ENCODE results near the gene GMIP. TPM values are rescaled to one million over a fixed set of nuclear protein-coding genes. Genes with fewer than 3 reads are reported as not detected.
"Not testable (repeated sequence)": the region's sequence is repeated elsewhere in the genome, so short reads cannot be mapped to it uniquely, and the experiment has no call there.

The GMIP gene
- total and polyA plus RNA-seq, 2 donors (not counting 3 experiments of a cell fraction or from before 2014, with no cell fraction given) = 7.8 to 19.8 TPM

DNA sequence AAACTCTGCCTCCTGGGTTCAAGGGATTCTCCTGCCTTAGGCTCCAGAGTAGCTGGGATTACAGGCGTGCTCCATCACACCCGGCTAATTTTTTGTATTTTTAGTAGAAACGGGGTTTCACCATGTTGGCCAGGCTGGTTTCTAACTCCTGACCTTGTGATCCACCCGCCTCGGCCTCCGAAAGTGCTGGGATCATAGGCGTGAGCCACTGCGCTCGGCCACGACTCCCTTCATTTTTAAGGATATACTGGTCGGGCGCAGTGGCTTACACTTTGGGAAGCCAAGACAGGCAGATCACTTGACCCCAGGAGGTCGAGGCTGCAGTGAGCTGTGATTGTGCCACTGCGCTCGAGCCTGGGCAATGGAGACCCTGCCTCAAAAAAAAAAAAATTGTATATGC, 42.7 kb upstream of the GMIP start:
- FAIRE-seq; dilution Hi-C loops (cut with MboI; ENCODE audit: extremely low pct_ligation_motif_present, low sequenced_read_pairs); H3K9me3 ChIP-seq (replicated peaks; ENCODE audit: control insufficient read depth, insufficient read depth, low read length): not testable (repeated sequence)

DNA sequence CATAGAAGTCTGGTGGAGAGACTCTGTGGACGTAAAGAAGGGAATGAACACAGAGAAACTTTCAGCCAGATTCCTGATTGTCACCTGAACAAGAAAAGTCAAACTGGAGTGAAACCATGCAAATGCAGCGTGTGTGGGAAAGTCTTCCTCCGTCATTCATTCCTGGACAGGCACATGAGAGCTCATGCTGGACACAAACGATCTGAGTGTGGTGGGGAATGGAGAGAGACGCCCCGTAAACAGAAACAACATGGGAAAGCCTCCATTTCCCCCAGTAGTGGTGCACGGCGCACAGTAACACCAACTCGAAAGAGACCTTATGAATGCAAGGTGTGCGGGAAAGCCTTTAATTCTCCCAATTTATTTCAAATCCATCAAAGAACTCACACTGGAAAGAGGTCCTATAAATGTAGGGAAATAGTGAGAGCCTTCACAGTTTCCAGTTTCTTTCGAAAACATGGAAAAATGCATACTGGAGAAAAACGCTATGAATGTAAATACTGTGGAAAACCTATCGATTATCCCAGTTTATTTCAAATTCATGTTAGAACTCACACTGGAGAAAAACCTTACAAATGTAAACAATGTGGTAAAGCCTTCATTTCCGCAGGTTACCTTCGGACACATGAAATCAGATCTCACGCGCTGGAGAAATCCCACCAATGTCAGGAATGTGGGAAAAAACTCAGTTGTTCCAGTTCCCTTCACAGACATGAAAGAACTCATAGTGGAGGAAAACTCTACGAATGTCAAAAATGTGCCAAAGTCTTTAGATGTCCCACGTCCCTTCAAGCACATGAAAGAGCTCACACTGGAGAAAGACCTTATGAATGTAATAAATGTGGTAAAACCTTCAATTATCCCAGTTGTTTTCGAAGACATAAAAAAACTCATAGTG, 36.0 kb upstream of the GMIP start:
- Histone ChIP-seq H3K36me3 (ENCODE audit: control insufficient read depth in 2 of 2, extremely low read depth in 1 of 2, insufficient read depth in 2 of 2, low read length in 2 of 2) (peaks cover 8 to 23% of the 10 kb centered on the region in 2 experiments), H3K27me3 (ENCODE audit: control insufficient read depth in 2 of 2, insufficient read depth in 2 of 2, low read length in 2 of 2) (no peaks in the 10 kb centered on the region), H3K79me2 (ENCODE audit: control insufficient read depth, insufficient read depth, low read length) (no peaks in the 10 kb centered on the region), H4K20me1 (replicated peaks; ENCODE audit: control insufficient read depth, extremely low read depth, insufficient read depth, low read length) (no peaks in the 10 kb centered on the region), H3K4me2 (ENCODE audit: insufficient read depth, low read length) (no peak overlapping the region), H3K9ac (replicated peaks; ENCODE audit: extremely low read depth, insufficient read depth, low read length) (no peak overlapping the region), H3K4me1 (ENCODE audit: control insufficient read depth, extremely low read depth, insufficient read depth, low read length) (no peaks in the 10 kb centered on the region), H2AFZ (ENCODE audit: low read depth, low read length) (no peak overlapping the region), H3K9me1 (replicated peaks; ENCODE audit: control insufficient read depth, extremely low read depth, insufficient read depth, low read length) (no peaks in the 10 kb centered on the region), H3K9me3 (replicated peaks; ENCODE audit: control insufficient read depth, insufficient read depth, low read length) (peaks cover 12% of the 10 kb centered on the region), H3K4me3 (replicated peaks in 1 of 3; ENCODE audit: insufficient read depth in 1 of 3, low read depth in 1 of 3, low read length in 3 of 3) (no peak overlapping the region), H3K27ac (ENCODE audit: insufficient read depth, low read depth, low read length) (no peak overlapping the region)
- no peak for FAIRE-seq
- CTCF ChIA-PET = no interaction called here
- no peak for DNase-seq (ENCODE audit: low read depth, low spot score)
- dilution Hi-C loops (cut with MboI; ENCODE audit: extremely low pct_ligation_motif_present, low sequenced_read_pairs) = no loop called here
- no TSS peak for BruUV-seq (replicated peaks)
- TF ChIP-seq POLR2AphosphoS5 (IDR thresholded peaks at IDR 0.05; ENCODE audit: insufficient read depth, low read depth, low read length) (no peak), EZH2 (IDR thresholded peaks at IDR 0.05; ENCODE audit: borderline replicate concordance, low read depth, low read length, severe bottlenecking) (no peak), GATA2 (IDR thresholded peaks at IDR 0.05; ENCODE audit: insufficient read depth, insufficient read length, low read depth, low read length) (no peak), FOS (IDR thresholded peaks at IDR 0.05; ENCODE audit: borderline replicate concordance, insufficient read depth, low read length) (no peak), MYC (IDR thresholded peaks at IDR 0.05; ENCODE audit: low read depth, low read length) (no peak), JUN (IDR thresholded peaks at IDR 0.05; ENCODE audit: borderline replicate concordance, insufficient read depth, insufficient read length, low read depth) (no peak), POLR2A (IDR thresholded peaks at IDR 0.05; ENCODE audit: low read depth, low read length) (no peak)
- TF ChIP-seq, protein P1, sequence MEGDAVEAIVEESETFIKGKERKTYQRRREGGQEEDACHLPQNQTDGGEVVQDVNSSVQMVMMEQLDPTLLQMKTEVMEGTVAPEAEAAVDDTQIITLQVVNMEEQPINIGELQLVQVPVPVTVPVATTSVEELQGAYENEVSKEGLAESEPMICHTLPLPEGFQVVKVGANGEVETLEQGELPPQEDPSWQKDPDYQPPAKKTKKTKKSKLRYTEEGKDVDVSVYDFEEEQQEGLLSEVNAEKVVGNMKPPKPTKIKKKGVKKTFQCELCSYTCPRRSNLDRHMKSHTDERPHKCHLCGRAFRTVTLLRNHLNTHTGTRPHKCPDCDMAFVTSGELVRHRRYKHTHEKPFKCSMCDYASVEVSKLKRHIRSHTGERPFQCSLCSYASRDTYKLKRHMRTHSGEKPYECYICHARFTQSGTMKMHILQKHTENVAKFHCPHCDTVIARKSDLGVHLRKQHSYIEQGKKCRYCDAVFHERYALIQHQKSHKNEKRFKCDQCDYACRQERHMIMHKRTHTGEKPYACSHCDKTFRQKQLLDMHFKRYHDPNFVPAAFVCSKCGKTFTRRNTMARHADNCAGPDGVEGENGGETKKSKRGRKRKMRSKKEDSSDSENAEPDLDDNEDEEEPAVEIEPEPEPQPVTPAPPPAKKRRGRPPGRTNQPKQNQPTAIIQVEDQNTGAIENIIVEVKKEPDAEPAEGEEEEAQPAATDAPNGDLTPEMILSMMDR (IDR thresholded peaks at IDR 0.05; ENCODE audit: extremely low read depth in 1 of 2, insufficient read depth in 1 of 2, low read depth in 1 of 2, low read length in 2 of 2) = no peak
- TF ChIP-seq, protein P2, sequence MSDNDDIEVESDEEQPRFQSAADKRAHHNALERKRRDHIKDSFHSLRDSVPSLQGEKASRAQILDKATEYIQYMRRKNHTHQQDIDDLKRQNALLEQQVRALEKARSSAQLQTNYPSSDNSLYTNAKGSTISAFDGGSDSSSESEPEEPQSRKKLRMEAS (IDR thresholded peaks at IDR 0.05; ENCODE audit: insufficient read depth, insufficient read length) = no peak
- intact Hi-C loops (cut with micrococcal nuclease) = no loop called here
- POLR2A ChIA-PET = no interaction called here

More for the DNA sequence above, 42.7 kb upstream of the GMIP start:
- H3K79me2 ChIP-seq (ENCODE audit: control insufficient read depth, insufficient read depth, low read length); BruUV-seq (replicated peaks); H3K4me2 ChIP-seq (ENCODE audit: insufficient read depth, low read length); POLR2A ChIA-PET; H3K9me1 ChIP-seq (replicated peaks; ENCODE audit: control insufficient read depth, extremely low read depth, insufficient read depth, low read length); CTCF ChIA-PET; H3K9ac ChIP-seq (replicated peaks; ENCODE audit: extremely low read depth, insufficient read depth, low read length); H3K27ac ChIP-seq (ENCODE audit: insufficient read depth, low read depth, low read length); intact Hi-C loops (cut with micrococcal nuclease); H2AFZ ChIP-seq (ENCODE audit: low read depth, low read length); H3K36me3 ChIP-seq (ENCODE audit: control insufficient read depth in 2 of 2, extremely low read depth in 1 of 2, insufficient read depth in 2 of 2, low read length in 2 of 2); H3K4me3 ChIP-seq (replicated peaks in 1 of 3; ENCODE audit: insufficient read depth in 1 of 3, low read depth in 1 of 3, low read length in 3 of 3); H4K20me1 ChIP-seq (replicated peaks; ENCODE audit: control insufficient read depth, extremely low read depth, insufficient read depth, low read length); H3K27me3 ChIP-seq (ENCODE audit: control insufficient read depth in 2 of 2, insufficient read depth in 2 of 2, low read length in 2 of 2); H3K4me1 ChIP-seq (ENCODE audit: control insufficient read depth, extremely low read depth, insufficient read depth, low read length); DNase-seq (ENCODE audit: low read depth, low spot score): not testable (repeated sequence)

Measured in endothelial cell of umbilical vein (primary cell).